HG02852 (cell line): ENCODE results near the gene AHNAK.

ENCODE experiments used
- ATAC-seq: cut with Tn5 transposase; IDR thresholded peaks from one replicate; pipeline ENCODE4 v1.9.1; 2021; ENCODE audit warnings: mild to moderate bottlenecking, moderate library complexity; ENCODE audit not compliant: unreplicated experiment

The AHNAK gene

GRCh38 chr11:62498031-62498430 is 48.6 kb downstream of the AHNAK start:
- ATAC-seq: no peak

- ATAC-seq: no peak
Measured at GRCh38 chr11:62497132-62497801, 49.3 kb downstream of the AHNAK start.

DNA sequence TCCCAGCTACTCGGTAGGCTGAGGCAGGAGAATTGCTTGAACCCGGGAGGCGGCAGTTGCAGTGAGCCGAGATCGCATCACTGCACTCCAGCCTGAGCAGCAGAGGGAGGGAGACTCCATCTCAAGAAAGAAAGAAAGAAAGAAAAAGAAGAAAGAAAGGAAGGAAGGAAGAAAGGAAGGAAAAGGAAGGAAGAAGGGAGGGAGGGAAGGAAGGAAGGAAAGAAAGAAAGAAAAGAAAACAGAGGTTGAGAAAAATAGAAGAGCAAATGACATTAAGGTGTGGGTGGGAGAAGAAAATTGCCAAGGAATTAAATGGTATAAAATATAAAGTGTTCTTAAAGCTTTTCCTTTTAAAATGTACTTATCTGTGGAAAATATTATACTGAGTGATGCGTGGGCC is 49.9 kb downstream of the AHNAK start:
- no peak for ATAC-seq

DNA sequence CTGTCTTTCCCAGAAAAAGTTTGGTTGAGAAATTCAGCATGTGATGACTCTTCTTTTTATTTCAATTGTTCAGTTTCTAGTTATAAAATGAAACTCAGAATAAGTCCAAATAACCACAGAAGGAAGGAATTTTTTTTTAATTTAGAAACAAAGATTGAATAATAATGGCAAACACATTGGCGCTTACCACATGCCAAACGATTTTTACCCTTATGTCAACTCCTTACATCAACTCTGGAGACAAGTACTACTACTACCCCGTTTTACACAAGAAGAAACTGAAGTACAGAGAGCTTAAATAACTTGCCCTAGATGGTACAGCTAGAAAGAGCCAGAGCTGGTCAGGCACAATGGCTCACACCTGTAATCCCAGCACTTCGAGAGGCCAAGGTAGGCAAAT is 52.4 kb downstream of the AHNAK start:
- no peak for ATAC-seq

DNA sequence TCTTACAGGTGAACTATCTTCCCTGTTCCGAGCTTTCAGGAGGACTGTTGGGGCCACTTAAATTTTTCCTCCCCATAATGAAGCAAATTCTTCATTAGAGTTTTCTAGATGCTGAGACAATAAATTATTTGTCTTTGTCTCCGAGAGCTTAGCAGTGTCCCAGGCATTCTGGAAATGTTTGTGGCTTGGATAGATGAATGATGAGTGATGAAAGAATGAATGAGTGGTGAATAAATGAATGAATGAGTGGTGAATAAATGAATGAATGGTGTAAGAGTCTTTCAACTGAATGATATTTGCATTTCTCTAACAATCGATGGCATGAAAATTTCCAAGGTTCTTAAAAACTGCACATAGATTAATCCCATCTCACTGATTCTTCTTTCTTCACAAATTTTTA is 52.8 kb downstream of the AHNAK start:
- no peak for ATAC-seq

DNA sequence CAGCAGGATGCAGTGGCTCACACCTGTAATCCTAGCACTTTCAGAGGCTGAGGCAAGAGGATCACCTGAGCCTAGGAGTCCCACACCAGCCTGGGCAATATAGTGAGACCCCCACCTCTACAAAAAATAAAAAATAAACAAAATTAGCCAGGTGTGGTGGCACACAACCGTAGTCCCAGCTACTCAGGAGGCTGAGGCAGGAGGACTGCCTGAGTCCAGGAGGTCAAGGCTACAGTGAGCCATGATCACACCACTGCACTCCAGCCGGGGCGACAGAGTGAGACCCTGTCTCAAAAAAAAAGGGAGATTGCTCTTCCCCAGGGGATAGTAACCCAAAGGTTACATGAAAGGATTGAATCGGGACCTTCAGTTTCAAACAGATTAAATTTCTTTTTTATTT is 54.0 kb downstream of the AHNAK start:
- no peak for ATAC-seq

- ATAC-seq: no peak
Measured at GRCh38 chr11:62491571-62492329, 54.9 kb downstream of the AHNAK start.

- no peak for ATAC-seq
Measured at GRCh38 chr11:62489204-62489603, 57.4 kb downstream of the AHNAK start.

GRCh38 chr11:62487738-62488551 is 58.7 kb downstream of the AHNAK start:
- ATAC-seq: no peak

DNA sequence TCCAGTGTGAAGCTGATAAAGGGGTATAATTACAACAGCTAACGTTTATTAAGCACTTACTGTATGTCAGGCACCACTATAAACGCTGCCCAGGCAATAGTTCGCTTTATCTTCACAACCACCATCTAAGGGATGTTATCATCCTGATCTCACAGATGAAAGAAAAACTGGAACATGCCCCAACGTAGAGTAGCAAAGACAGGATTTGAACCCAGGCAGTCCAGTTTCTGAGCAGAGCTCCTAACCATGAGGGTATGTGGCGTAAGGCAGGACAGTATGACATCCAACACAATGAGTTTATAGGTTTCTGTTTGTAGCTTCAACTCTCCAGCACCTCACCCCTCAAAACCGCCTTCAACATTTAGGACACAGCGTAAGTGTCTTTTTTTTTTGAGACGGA is 59.5 kb downstream of the AHNAK start:
- ATAC-seq: no peak

DNA sequence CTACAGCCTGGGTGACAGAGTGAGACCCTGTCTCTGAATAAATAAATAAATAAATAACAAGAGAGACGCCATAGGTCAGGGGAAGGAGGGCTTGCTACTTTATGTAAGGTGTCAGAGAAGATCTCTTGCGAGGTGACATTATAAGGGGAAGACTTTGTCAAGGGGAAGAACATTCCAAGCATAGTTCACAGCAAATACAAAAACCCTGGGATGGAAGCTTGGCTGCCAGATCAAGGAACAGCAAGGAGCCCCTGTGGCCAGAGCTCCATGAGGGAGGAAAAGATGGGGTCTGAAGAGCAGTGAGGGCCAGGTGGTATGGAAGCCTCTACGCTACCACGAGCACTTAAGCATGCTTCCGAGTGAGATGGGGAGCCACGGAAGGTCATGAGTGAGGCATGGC is 62.3 kb downstream of the AHNAK start:
- ATAC-seq: no peak

- no peak for ATAC-seq
Measured at GRCh38 chr11:62482753-62483152, 63.9 kb downstream of the AHNAK start.

DNA sequence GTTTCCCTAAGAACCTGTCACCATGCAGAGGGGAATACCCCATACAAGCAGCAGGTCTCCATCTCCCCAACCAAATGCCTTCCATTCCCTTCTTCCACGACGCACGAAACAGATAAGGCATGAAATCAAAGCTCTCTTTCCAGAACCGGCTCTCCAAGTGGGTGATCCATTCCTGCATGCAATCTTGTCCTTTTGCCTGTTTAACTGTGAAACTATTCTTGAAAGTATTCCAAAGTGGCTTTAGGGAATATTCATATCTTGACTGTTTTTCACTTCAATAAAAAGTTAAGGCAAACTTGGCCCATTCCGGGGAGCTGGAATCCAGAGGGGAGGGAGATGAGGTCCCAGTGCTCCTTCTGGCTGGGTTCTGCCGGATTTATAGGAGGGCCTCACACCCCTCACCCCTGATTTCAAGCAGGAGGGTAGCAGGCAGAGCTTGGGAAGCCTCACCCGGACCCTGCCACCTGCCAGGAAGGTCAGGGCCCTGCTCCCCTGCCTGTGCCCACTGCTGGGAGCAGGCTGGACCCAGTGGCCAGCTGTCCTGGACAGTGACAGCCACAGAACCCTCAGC is 66.9 kb downstream of the AHNAK start:
- no peak for ATAC-seq

GRCh38 chr11:62477927-62478326 is 68.7 kb downstream of the AHNAK start:
- no peak for ATAC-seq

DNA sequence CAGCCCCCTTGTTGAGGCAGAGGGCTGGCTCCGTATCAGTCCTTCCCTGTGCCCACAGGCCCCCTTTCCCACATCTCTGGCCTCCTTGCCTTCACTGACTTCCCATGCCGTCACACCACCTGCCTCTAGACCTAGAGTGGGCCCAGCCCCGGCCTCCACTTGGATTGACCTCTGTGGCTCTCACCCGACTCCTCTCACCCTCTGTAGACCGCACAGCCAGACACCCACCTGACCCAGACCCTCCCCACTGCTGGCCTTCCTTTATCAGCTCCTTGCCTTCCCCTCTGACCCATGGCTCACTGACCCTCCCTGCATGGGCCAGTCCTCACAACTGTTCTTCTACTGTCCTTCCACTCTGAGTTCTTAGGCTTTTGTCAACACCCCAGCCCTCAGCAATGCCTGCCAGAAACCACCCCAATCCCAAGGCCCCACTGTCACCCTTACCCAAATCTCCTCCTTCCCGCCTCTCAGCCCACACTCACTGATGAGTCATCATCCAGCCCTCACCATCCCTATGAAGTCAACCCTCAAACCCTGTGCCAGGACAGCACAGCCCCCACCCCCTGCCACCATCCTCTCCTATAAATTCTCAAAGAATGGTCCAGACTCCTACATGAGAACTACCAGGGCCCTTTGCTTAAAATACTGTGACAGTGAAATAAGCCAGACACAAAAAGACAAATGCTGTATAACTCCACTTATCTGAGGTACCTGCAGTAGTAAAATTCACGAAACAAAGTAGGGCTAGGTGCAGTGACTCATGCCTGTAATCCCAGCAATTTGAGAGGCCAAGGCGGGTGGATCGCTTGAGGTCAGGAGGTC is 74.3 kb downstream of the AHNAK start:
- ATAC-seq: no peak

DNA sequence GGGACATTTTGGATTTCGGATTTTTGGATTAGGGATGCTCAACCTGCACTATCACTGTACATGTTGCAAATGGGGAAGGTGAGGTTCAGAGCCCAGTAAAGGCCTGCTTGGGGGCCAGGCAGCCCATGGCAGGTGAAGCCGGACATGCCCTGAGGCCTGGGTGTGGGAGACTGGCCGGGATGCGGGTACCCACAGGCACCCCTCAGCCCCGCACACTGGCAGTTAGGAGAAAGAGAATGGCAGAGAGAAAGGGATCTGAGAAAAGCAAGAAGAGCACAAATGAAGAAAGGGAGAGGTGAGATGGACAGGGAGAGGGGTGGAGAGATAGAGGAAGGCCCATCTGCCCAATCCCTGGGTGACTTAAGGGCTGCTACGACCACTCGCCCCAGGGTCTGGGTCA is 75.0 kb downstream of the AHNAK start:
- ATAC-seq: no peak

DNA sequence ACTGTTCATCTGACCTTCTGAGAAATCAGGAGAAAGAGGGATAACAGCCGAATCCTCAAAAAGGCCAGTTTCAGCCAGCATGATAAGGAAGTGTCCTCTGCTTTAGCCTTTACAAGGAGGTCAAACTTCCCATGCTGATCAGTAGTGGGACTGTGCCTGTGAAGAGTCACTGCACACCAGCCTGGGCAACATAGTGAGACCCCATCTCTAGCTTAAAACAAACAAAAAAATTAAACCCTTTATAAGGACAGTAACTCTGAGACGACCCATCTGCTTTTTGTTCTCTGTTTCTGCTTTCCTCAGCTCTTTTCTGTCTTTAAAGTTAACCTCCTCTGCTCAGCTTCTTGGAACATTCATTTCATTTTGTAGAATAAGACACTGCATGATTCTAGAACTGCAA is 78.0 kb downstream of the AHNAK start:
- no peak for ATAC-seq

DNA sequence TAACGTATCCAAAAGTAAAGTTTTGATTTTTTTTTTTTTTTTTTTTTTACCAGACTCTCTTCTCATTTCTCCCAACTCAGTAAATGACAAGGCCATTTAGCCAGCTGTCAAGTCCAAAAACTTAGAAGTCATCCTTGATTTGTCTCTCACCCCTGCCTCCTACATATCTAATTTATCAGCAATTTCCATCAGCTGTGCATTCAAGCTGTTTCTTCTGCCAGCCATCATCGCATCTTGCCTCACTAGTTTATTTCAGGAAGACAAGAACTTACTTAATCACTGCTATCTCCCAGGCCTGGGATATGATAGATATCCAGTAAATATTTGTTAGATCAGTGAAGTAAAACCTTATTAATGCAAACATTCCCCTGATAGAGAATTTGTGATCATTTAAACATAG is 80.2 kb downstream of the AHNAK start:
- ATAC-seq: no peak

GRCh38 chr11:62464655-62465054 is 82.0 kb downstream of the AHNAK start:
- peak; percentile 48 for ATAC-seq

DNA sequence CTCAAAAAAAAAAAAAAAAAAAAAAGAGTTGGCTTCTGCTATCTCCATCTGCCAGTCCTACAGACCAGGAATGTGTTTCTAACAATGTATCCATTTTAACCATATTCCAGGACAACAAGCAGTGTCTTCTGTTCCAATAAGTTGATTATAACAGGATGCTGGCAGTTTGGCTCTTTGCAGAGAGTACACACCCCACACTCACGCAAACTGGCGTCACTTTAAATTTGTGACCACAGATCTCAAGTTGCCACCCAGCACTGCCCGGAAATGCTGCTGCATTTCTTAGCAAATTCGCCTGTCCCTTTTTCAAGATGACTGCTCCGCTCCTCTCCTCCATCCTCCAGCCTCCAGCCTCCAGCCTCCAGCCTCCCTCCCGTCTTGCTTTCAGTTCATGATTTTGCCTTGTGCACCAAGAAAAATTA is 83.5 kb downstream of the AHNAK start:
- no peak for ATAC-seq

DNA sequence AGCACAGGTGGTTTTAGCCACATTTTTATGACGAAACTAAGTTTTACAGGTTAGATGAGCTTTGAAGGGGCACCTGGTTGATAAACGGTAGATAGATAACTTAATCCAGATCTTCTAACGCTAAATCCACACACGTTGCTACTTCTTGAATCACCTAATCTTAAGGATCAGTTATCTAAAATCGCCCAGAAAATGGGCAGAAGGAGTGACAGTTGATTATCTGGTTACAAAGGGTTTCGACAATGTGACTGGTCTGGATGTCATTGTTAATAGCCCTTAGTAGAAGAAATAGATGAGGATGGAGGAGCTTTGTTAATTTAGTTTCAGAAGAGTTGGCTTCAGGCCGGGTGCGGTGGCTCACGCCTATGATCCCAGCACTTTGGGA is 84.1 kb downstream of the AHNAK start:
- ATAC-seq: no peak
